Measurements from ENCODE around the gene EXOSC3.

Gene EXOSC3

GRCh38 chr9:37730839-37731238 lies 54.0 kb downstream of the EXOSC3 start:
- DNase-seq = no peak

- no peak for DNase-seq
These were observed 54.6 kb downstream of the EXOSC3 start for GRCh38 chr9:37730256-37730655.

All from NCI-H2107 (cell line).